ENCODE data around the gene ZNF254. TPM values are rescaled to one million over a fixed set of nuclear protein-coding genes. Genes with fewer than 3 reads are reported as not detected.

The ZNF254 gene
- total and polyA plus RNA-seq, 2 of the 4 experiments (the other 2 are of a cell fraction), result 4.4 to 8.8 TPM

DNA sequence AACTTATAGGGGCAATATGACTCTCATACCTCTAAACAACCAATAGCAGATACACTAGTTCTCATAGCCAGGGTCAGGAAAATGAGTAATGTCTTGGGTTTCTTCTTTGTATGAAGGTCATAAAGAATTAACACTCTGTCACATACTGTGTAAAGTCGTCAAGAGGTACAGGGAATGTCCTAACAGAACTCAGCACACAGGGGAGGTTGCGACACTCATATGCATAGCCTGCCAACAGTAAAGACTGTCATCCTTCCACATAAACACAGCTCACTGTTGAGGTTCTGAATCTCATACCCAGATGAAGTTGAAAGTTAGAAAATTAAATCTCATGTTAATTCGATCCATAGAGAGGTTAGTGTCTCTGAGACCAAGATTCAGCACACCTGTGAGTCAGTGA, 34.2 kb upstream of the ZNF254 start:
- Histone ChIP-seq H3K9me3 (ENCODE audit: control insufficient read depth, insufficient read depth, low read length) (no peaks in the 10 kb centered on the region), H2BK15ac (ENCODE audit: low read depth, low read length) (no peak overlapping the region), H3K4ac (ENCODE audit: low read depth, low read length) (no peak overlapping the region), H2BK120ac (ENCODE audit: low read depth, low read length) (no peak overlapping the region), H4K91ac (ENCODE audit: insufficient read depth, low read depth, low read length) (no peak overlapping the region), H3K36me3 (ENCODE audit: control insufficient read depth, insufficient read depth, low read length) (peaks cover 54% of the 10 kb centered on the region), H2BK5ac (ENCODE audit: low read depth, low read length, poor library complexity, severe bottlenecking) (peak overlapping the region; percentile 40), H2AFZ (replicated peaks; ENCODE audit: low read length, poor library complexity) (no peak overlapping the region), H3K14ac (replicated peaks; ENCODE audit: low read depth, low read length) (no peak overlapping the region), H2AK5ac (ENCODE audit: low read depth, low read length) (no peak overlapping the region), H3K23ac (ENCODE audit: low read depth, low read length) (no peak overlapping the region), H4K8ac (ENCODE audit: low read depth in 2 of 2, low read length in 2 of 2) (no peak overlapping the region), H3K56ac (ENCODE audit: extremely low read depth, insufficient read depth, low read length) (no peak overlapping the region), H3K9ac (ENCODE audit: low read depth, low read length) (no peak overlapping the region), H3K79me1 (ENCODE audit: low read depth in 1 of 2, low read length in 2 of 2) (peaks cover 14 to 33% of the 10 kb centered on the region in 2 experiments; a peak in 3 of 4 replicates), H3K4me1 (ENCODE audit: control insufficient read depth, insufficient read depth, low read length) (peaks cover 15% of the 10 kb centered on the region), H3K9me1 (ENCODE audit: insufficient read depth, low read length) (peaks cover 24% of the 10 kb centered on the region), H3K27me3 (ENCODE audit: control insufficient read depth, insufficient read depth, low read length) (no peaks in the 10 kb centered on the region), H2BK20ac (ENCODE audit: low read depth, low read length) (no peak overlapping the region), H4K20me1 (ENCODE audit: insufficient read depth, low read length) (peaks cover 28% of the 10 kb centered on the region), H3K4me2 (ENCODE audit: low read depth, low read length) (no peak overlapping the region), H3K18ac (ENCODE audit: low read depth, low read length) (no peak overlapping the region; the same call in 1 of the 2 replicates), H3K27ac (ENCODE audit: insufficient read depth, low read length) (no peak overlapping the region), H3K4me3 (ENCODE audit: insufficient read depth, low read depth, low read length) (no peak overlapping the region), H4K5ac (ENCODE audit: low read depth, low read length) (no peak overlapping the region), H2AK9ac (replicated peaks; ENCODE audit: low read depth, low read length, poor library complexity) (no peak overlapping the region)
- DNase-seq (peak; percentile 59), ATAC-seq (ENCODE audit: low read depth) (peak; percentile 36)
- intact Hi-C loops (cut with micrococcal nuclease) (no loop called here), dilution Hi-C loops (cut with HindIII; ENCODE audit: low sequenced_read_pairs, unreplicated experiment) (no loop called here), in situ Hi-C loops (cut with MboI; ENCODE audit: low sequenced_read_pairs) (no loop called here)
- WGBS, 2 experiments (ENCODE audit: extremely low coverage in 2 of 2, insufficient read length in 1 of 2), result no CpG with 5 or more reads among the region's 3 CpGs
- ChIA-PET CTCF (no interaction called here), POLR2A (ENCODE audit: unreplicated experiment) (no interaction called here)
- no TSS peak for BruUV-seq (replicated peaks)
- TF ChIP-seq CEBPB (IDR thresholded peaks at IDR 0.05; ENCODE audit: low read depth, low read length), result peak; percentile 91
- TF ChIP-seq, protein P1, sequence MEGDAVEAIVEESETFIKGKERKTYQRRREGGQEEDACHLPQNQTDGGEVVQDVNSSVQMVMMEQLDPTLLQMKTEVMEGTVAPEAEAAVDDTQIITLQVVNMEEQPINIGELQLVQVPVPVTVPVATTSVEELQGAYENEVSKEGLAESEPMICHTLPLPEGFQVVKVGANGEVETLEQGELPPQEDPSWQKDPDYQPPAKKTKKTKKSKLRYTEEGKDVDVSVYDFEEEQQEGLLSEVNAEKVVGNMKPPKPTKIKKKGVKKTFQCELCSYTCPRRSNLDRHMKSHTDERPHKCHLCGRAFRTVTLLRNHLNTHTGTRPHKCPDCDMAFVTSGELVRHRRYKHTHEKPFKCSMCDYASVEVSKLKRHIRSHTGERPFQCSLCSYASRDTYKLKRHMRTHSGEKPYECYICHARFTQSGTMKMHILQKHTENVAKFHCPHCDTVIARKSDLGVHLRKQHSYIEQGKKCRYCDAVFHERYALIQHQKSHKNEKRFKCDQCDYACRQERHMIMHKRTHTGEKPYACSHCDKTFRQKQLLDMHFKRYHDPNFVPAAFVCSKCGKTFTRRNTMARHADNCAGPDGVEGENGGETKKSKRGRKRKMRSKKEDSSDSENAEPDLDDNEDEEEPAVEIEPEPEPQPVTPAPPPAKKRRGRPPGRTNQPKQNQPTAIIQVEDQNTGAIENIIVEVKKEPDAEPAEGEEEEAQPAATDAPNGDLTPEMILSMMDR (conservative IDR thresholded peaks at IDR 0.05; ENCODE audit: low read depth, low read length), result no peak

Data from IMR-90 (cell line).